Medulla oblongata (tissue), 1 donor: ENCODE results near the gene PEX1.
"Not testable (repeated sequence)": the region's sequence is repeated elsewhere in the genome, so short reads cannot be mapped to it uniquely, and the experiment has no call there.

ENCODE experiments used
- DNase-seq: peaks from one replicate; pipeline ENCODE4 v3.0.0-alpha.2; 2015; ENCODE audit errors: extremely low spot score

The PEX1 gene

DNA sequence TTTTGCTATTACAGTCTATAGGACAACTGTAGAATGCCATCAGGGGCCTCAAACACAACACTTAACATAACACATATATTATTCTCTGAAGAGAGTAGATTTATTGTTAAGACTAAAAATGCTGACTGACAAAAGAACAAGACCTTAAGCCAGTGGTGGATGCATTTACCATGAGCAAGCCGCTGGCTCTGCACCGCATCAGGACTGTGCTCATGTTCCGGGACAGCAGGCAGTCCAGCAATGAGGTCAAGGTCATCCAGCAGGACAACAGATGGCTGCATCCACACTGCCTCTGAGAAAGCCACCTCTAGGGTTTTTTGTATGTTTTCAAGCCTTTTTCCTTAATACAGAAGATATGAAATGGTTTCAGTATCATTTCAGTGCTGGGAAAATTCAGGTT is 23.8 kb downstream of the PEX1 start:
- DNase-seq, result no peak

DNA sequence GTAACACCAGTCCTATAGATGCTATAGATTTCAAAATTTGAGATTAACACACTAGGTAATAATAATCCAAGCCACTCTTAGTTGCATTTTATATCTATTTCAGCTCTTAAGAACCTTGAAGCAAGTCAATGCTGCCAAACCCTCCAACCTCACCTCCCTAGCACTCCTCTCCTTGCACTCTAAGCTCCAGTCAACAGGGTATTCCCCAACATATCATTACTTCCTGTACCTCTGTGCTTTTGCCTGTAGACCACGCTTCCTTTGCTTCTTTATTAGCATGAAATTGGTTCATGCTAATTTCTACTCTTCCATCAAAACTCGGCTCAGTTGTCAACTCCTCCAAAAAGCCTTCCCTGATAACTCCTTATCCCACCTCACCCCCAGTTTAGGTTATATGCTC is 24.6 kb downstream of the PEX1 start:
- no peak for DNase-seq

DNA sequence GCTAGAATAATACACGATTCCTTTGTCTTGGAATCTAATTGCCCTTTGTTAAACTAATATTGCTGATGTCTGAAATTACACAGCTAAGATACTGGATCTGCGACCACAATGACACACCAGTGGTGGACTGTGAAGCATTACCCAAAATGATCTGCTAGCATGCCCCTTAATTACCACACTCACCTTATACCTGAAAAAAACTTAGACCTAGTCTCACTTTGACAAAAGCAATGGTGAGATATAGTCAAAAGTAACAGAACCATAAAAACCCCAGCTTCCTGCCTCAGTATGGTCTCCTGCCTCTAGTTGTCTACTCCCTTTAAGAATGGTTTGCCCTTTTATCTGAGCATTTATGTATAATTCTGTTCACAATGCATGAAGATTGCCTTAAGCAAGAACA is 29.8 kb downstream of the PEX1 start:
- DNase-seq, result no peak

DNA sequence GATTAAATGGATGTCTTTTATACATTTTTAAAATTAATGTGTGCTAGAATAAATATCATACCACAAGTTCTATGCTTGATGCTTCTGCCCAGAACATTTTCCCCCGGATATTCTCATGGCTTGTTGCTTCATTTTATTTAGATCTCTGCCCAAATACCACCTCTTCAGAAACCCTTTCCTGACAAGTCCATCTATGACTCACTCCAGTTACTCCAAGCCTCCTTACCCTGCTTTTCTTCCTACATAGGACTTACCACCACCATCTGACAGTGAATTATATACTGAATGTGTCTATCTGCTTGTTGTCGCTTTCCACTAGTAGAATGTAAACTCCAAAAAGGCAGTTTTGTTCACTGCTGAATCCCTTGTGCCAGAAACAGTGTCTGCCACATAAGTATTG is 31.4 kb downstream of the PEX1 start:
- DNase-seq, result no peak

DNA sequence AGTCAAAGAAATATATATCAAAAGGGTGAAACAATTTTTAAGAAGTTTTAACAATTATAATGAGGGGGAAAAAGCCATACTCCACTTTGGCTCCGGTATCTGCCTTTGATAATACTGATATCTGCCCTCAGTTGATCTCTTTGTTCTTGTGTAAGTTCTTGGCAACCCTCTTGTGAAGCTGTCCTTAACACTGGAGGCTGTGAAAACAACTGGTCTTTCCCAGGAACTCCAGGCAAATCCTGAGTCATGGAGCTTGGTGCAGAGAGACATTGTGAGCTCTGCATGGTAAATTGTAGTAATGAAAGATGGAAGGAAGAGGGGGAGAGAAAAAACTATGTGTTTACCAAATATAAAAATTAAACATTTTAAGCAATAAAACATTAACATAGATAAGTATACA is 38.7 kb downstream of the PEX1 start:
- peak; percentile 5 for DNase-seq

DNA sequence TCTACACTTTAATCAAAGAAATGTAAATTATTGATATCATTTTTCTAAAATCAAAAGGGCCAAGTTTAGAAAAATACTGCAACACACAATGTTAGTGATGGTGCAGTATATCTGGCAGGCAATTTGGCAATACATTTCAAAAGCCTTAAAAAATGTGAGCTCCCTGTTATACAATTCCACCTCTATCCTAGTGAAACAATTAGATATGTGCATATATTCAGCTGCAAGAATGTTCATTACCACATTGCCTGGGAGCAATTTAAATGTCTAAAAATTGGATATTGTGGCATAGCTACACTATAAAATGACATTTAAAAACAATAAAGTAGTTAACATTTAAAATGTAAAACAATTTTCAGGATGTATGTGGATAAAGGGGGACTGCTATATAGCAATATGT is 40.5 kb downstream of the PEX1 start:
- DNase-seq, result no peak

DNA sequence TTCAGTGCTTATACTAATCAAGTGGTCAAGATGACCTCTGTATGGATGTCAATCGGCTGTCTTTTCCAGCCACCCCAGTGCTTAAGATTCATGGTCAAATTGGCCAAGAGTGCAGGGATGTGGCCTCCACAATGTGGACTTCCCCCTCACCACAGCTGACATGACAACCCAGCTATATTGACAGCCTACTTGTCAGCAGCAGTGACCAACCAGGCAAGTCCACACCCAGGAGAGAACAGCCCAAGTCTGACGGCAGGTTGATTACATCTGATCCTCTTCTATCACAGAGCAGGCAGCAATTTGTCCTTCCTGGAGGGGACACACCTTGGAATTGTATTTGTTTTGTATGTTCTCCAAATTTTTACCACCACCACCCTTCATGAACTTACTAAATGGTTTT is 42.3 kb downstream of the PEX1 start:
- DNase-seq, result no peak

DNA sequence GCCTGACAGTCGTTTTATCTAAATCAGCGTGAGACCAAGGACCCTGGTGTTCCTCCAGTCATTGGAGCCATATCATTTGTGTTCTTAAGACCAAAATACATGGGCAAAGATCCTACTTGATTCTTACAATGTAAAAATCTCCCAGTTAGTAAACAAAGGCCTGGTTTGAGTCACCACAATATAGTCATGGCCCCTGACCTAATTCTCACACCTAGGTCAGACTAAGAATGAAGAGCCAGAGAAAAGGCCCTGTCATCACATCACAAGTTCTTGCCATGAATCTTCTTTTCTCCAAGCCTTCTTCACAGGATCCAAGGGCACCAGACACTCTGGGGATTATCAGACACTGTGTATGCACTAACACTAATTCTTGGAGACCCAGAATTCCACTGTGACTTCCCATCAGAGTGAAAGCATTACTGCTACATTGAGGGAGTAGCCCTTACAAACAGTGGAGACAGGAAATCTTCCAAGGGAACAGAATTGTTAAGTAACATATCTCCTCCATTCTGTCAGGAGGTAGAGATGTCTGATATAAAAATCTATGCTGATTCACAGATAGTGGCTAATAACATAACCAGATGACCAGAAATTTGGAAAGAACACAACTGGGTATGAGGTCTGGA is 42.9 kb downstream of the PEX1 start:
- no peak for DNase-seq

DNA sequence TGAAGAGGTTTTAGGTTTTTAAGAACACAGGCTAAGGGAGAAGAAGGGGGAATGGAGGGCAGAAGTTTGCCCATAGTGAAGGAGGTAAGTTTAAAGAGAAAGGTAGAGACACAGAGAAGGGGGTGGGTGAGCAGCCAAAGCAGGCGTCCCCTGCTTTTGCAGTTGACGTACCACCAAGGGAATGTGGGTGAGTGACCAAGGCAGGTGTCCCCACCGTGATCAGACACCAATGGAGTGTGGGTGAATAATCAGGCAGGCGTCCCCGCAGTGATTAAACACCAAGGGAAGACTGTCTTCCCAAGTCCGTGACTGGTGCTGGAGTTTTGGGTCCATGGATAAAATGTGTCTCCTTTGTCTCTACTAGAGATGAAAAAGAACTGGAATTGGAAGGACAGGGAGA is 44.1 kb downstream of the PEX1 start:
- DNase-seq, result not testable (repeated sequence)

DNA sequence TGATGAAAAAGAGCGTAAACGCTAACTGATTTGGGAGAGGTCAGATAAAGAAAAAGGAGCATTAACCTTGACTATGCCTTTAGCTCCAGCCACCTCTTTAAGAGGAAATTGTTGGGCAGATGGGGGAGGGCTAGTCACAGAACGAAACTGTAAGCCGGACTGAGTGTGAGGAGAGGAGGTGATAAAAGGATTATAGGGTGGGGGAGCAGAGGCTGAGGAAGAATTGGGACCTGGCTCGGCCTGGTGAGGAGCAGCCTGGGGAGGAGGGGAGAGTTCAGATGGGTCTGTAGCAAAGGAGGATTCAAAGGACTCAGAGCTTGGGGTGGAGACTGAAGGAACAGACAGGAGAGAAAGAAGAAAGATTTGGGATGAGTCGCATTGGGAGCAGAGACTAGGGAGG is 44.7 kb downstream of the PEX1 start:
- not testable (repeated sequence) for DNase-seq

DNA sequence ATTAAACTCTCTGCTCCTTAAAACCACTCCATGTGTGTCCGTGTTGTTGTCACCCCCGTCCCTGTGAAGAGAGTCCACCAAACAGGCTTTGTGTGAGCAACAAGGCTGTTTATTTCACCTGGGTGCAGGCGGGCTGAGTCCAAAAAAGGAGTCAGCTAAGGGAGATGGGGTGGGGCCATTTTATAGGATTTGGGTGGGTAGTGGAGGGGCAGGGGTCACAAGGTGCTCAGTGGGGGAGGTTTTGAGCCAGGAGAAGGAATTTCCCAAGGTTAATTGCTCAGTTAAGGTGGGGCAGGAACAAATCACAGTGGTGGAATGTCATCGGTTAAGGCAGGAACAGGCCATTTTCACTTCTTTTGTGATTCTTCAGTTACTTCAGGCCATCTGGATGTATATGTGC is 49.2 kb downstream of the PEX1 start:
- DNase-seq, result not testable (repeated sequence)

DNA sequence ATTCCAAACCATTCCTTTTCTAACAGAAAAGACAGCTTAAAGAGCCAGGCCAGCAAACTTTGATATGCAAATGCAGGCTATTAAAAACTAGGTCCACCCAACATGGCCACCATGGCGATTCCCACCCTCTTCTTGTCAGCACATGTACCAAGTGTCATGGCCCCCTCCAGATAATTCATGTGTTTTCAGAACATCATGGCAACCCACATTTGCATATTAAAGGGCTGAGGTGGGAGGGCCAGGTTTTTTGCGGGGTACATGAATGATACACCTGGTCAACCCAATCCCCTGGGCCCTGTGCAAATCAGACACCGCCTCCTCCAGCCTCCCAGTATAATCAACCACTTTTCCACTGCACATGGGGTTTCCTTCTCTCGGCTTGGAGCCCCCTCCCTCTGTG is 49.6 kb downstream of the PEX1 start:
- no peak for DNase-seq

DNA sequence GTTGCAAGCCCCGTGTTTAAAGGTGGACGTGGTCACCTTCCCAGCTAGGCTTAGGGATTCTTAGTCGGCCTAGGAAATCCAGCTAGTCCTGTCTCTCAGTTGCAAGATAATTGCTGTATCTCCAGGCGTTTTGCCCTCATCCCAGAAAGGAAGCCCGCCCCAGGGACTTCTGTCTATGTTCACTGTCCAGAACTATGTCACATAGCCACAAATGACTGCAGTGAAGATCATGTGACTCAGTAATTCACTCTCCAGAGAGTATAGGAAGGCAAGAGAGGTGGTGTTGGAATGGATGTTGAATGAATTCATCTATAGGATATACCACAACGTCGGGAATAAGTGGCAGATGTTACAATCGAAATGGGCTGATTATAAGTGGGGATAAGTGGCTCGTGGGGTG is 50.2 kb downstream of the PEX1 start:
- DNase-seq, result no peak

DNA sequence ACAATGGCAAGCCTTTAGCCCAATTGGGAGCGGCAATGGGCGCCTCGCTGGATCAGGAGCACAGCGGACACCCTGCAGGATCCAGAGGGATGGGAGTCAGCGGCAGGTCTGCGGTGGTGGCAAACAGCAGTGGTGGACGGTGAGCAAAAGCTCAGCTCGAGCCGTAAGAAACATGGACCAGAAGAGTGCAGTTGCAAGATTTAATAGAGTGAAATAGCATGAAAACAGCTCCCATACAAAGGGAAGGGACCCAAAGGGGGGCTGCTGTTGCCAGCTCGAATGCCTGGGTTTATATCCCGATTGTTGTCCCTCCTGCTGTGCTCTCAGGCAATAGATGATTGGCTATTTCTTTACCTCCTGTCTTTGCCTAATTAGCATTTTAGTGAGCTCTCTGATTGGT is 50.6 kb downstream of the PEX1 start, which contains the start of gene ERVW-1:
Gene ERVW-1, minus strand, starts transcription at position 266 of the 400 bp plus-strand sequence. CDS start 7,565 bp downstream, outside the sequence.
- not testable (repeated sequence) for DNase-seq

DNA sequence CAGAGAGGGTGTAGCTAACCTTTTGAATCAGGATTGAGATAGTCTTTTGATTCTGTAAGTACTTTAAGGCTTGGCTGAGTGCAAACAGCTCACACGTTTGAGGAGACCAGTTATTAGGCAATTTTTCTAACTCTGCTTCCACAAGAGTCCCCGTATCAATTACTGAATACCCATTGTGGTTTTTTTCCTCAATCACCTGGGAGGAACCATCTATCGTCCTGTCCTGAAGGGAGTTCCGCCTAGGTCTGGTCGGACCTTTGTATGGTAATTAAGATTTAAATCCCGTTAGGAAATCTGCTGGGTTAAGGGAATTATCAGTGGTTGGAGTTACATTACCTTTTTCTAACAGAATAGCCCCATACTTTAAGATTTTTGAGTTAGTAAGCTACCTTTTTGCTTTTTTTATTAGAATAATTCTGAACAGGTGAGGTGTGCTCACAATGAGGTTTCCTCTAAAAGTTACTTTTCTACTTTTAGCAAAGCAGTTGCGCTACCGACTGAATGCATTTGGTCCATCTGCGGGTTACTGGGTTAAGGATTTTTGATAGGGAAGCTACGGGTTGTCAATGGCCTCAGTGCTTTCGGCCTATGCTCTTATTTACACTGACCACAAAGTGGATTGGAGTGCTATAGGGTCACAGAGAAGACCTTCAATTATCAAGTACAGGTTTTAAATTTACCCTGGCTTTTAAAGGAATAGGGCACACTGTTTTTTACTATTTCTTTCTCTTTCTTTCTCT is 52.3 kb downstream of the PEX1 start:
- not testable (repeated sequence) for DNase-seq

DNA sequence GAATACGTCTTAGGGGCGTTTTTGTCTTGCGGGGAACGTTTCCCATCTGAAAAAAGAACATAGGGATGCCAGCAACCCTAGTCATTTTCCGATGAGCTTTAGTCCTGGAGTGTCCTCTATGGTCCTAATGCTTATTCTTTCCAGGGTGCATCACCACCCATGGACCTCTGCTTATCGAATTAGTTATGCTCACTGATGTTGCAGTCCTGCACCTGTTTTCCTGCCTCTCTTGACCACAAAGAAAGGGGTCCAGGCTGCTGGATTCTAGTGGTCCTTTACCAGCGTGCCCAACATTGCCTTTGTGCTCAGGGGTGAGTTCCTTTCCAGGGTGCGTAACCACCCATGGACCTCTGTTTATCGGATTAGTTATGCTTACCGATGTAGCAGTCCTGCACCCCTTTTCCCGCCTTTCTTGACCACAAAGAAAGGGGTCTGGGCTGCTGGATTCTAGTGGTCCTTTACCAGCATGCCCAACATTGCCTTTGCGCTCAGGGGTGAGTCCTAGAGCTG is 53.0 kb downstream of the PEX1 start:
- not testable (repeated sequence) for DNase-seq

DNA sequence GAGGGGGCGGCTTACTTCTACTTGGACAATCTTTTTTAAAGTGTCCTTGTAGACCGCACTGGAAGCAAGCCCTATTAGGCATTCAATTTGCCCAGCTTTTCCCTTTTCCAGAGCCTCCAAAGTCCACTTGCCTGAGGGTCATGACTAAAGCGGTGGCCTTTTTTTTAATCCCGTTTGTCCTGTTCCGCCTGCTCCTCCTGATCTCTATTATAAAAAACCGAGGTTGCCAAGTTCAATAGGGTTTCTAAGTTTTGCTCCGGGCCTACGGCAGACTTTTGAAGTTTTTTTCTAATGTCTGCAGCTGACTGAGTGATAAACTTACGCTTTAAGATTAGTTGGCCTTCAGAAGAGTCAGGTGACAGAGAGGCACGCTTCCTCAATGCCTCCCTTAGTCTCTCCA is 54.3 kb downstream of the PEX1 start:
- DNase-seq, result not testable (repeated sequence)

DNA sequence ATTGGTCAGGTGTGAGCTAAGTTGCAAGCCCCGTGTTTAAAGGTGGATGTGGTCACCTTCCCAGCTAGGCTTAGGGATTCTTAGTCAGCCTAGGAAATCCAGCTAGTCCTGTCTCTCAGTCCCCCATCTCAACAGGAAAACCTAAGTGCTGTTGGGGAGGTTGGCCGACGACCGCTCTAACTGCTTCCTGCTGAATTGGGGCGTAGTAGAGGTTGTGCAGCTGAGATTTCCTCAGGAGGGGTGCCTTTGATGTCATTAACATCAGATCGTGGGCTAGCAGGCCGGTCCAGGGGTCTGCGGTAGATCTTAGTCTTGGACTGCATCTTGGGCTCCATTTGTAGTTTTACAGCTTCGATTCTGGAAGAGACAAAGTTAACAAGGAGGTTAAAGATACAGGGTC is 59.7 kb downstream of the PEX1 start:
- not testable (repeated sequence) for DNase-seq

DNA sequence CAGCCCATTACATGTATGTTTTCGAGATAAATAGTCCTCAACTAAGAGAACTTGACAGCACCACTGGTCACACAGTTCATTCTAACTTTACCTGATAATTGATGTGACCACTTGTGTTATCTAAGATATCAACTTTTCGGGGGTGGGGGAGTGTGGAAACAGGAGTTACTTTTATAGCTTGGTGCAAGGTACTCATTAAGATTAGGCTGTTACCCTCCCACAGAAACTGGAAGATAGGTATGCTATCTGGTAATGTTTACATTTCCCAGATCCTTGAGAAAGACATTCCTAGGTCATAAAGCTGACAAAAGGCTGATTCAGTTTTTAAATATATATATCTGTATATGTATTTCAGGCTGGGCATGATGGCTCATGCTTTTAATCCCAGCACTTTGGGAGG is 61.6 kb downstream of the PEX1 start:
- DNase-seq, result no peak

DNA sequence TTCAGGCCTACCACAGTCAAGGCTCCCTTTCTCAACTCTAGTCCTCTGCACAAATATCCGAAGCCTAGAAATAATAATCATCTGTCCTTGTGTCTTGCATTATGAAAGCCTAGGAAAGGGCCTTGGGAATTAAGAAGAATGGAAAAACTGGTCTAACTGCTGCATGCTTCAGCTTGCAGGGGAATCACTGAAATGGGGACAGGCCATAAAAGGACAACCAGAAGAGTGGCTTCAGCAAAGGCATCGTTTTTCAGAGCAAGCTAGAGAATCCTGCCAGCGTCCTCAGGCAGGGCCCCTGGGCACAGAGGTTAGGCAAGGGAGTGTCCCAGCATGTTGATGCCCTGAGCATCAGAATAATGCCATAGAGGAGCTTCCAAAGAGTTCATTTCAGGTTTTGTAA is 63.8 kb downstream of the PEX1 start:
- DNase-seq, result no peak

DNA sequence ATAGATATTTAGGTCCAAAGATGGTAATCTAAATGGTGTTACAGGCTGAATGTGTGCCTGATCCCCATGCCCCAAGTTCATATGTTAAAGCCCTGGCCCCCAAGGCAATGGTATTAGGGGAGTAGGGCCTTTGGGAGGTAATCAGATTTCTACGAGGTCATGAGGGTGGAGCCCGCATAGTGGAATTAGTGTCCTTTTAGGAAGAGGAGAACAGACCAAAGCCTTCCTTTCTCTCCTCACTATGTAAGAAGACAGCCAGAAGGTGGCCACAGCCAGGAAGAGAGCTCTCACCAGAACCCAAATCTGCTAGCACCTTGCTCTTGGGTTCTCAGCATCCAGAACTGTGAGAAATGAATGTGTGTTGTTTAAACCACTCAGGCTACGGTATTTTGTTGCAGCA is 65.8 kb downstream of the PEX1 start:
- DNase-seq, result no peak

DNA sequence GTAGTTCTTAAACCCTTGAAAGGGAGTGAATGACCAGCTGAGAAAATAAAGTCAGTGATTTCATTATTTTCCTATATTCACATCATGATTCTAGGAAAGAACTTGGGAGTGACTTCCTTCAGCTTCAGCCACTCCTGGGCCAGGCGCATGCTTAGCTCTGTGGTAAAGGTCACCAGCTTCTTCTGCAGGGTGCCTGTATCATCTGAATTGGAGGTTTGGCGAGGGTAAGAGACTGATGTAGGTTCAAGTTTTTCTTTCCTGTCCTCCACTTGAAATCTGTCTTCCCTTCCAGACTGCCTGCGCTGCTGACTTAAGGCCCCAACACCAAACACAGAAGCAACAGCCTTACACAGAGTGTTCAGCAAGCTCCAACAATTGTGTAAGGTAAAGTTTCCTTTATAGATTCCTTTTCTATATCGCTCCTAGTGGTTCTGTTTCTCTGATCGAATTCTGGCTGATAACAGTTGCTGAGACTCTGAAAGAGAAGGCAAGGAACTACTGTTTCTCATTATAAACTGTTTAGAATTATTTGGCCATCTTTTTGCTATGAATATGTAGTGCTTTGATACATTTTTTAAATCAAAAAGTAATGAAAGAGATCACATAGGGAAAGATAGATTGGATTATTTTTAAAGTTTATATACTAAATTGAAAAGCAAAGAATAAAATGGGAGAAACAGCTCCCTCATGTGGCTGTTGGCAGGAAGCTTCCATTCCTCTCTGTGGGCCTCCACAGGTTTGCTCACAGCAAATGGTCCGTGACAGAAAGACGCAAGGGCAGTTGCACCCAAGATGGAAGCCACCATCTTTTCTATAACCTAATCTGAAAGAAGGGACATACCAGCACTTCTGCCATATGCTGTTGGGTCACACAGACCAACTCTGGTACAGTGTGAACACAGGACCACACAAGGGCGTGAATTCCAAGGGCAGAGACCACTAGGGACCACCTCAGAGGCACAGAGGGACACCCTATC is 67.0 kb downstream of the PEX1 start:
- DNase-seq, result peak; percentile 13
